Peyer's patch (tissue), 4 donors: ENCODE results near the gene PRXL2B. TPM values are rescaled to one million over a fixed set of nuclear protein-coding genes. Genes with fewer than 3 reads are reported as not detected.

Experiments used
- DNase-seq, 3 donors: peaks; one replicate each; pipeline ENCODE4 v3.0.0-alpha.2; 2017 to 2019
- H3K27ac ChIP-seq, 4 donors: fragments of 200-600 bp; sonication (generic); one replicate each; pipeline ENCODE4 v1.5.1; 2016 to 2019
- H3K27me3 ChIP-seq, 2 donors: fragments of 200-600 bp; sonication (generic); one replicate each; pipeline ENCODE4 v1.5.1; 2019
- H3K36me3 ChIP-seq, 3 donors: fragments of 200-600 bp; sonication (generic); one replicate each; pipeline ENCODE4 v1.5.1; 2016 to 2019
- H3K4me1 ChIP-seq, 4 donors: fragments of 200-600 bp; sonication (generic); one replicate each; pipeline ENCODE4 v1.5.1; 2016 to 2019
- H3K4me3 ChIP-seq, 4 donors: fragments of 200-600 bp; sonication (generic); 1 replicate in 3 of 4; 2 replicates in 1 of 4; pipeline ENCODE4 v1.5.1; 2016 to 2019; ENCODE audit warnings: mild to moderate bottlenecking in 1 of 4
- H3K9me3 ChIP-seq, 4 donors: fragments of 200-600 bp; sonication (generic); one replicate each; pipeline ENCODE4 v1.5.1; 2016 to 2019; ENCODE audit warnings: mild to moderate bottlenecking in 1 of 4
- POLR2A ChIP-seq, 2 donors: fragments of 450-650 bp; IDR thresholded peaks; one replicate each; pipeline ENCODE4 v1.5.1; 2017; ENCODE audit warnings: antibody characterized with exemption in 2 of 2, mild to moderate bottlenecking in 2 of 2, moderate library complexity in 2 of 2
- total RNA-seq, 4 donors: library from RNA; depleted of rRNA; stranded (reverse); fragments of >200 nt; gene quantifications; one replicate each; pipeline ENCODE4 v1.1.0, GENCODE V29; 2016
- TF ChIP-seq, protein P1 (sequence below), 6 experiments: fragments of 450-650 bp in 4 of 6; fragments of 200-600 bp in 2 of 6; sonication (generic) in 1 of 6; IDR thresholded peaks; one replicate each; pipeline ENCODE4 v1.5.1; 2017 to 2019; ENCODE audit warnings: antibody characterized with exemption in 6 of 6, mild to moderate bottlenecking in 3 of 6, moderate library complexity in 1 of 6

The PRXL2B gene
- total RNA-seq, 4 donors from 2014 or later: 41.3 to 79.5 (median 59.0) TPM

- Histone ChIP-seq H3K4me3 (no peak overlapping the region), H3K36me3 (no peaks in the 10 kb centered on the region), H3K27ac (no peak overlapping the region), H3K27me3 (no peaks in the 10 kb centered on the region), H3K9me3 (peaks cover 0 to 12% (median 5%) of the 10 kb centered on the region in 4 donors), H3K4me1 (peaks cover 0 to 11% (median 0%) of the 10 kb centered on the region in 4 donors)
- TF ChIP-seq, protein P1, sequence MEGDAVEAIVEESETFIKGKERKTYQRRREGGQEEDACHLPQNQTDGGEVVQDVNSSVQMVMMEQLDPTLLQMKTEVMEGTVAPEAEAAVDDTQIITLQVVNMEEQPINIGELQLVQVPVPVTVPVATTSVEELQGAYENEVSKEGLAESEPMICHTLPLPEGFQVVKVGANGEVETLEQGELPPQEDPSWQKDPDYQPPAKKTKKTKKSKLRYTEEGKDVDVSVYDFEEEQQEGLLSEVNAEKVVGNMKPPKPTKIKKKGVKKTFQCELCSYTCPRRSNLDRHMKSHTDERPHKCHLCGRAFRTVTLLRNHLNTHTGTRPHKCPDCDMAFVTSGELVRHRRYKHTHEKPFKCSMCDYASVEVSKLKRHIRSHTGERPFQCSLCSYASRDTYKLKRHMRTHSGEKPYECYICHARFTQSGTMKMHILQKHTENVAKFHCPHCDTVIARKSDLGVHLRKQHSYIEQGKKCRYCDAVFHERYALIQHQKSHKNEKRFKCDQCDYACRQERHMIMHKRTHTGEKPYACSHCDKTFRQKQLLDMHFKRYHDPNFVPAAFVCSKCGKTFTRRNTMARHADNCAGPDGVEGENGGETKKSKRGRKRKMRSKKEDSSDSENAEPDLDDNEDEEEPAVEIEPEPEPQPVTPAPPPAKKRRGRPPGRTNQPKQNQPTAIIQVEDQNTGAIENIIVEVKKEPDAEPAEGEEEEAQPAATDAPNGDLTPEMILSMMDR (IDR thresholded peaks at IDR 0.05): no peak
- TF ChIP-seq POLR2A (IDR thresholded peaks at IDR 0.05): no peak
- DNase-seq: peak in 2 of 3 donors; percentile 44 to 48
Measured at GRCh38 chr1:2610036-2610959, 23.7 kb downstream of the PRXL2B start.

- peak overlapping the region in 2 of 4 donors; percentile 15 to 31 for H3K4me3 ChIP-seq
- TF ChIP-seq, protein P1 (IDR thresholded peaks at IDR 0.05): no peak
- no peak for TF ChIP-seq POLR2A (IDR thresholded peaks at IDR 0.05)
- DNase-seq: peak in 2 of 3 donors; percentile 84 to 86
Measured at GRCh38 chr1:2611031-2611501, 24.5 kb downstream of the PRXL2B start.

DNA sequence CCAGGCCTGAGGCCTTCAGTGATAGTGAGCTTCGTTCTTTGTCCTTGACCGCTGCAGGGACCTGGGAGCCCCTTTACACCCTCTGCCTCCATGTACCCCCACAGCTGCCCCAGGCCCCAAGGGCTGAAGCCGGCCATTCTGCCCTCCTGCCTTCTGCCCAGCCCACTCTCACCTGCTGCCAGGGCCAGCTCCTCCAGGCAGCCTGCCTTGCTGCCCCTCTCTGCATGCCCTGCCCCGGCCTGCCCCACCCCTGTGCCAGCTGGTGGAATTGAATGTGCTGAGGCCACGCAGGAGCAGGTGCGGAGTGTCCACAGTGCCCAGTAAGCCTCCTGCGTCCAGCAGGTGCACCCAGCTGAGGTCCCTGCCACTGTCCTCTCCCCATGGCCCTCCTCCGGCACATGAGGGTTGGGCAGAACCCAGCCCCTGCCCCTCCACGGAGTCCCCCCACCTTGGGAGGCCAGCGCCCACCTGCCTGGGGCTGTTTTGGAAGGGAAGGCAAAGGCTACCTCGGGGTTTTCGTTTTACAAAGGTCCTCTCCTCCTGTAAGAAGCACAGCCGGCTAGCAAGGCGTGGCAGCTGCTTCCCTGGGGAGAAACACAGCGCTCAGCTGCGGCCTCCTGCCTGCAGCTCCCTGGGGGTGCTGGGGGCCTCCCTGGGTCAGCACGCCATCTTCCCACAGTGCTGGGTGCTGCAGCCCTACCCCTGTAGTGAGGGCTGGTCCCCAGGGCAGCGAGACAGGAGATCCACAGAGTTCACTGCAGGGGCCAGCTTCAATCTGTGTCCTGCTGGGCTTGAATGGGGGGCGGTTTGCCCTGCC is 25.3 kb downstream of the PRXL2B start:
- peak in 1 of 3 donors; percentile 44 for DNase-seq
- H3K4me3 ChIP-seq: peak overlapping the region in 1 of 4 donors; percentile 15
- peaks cover 0 to 12% (median 5%) of the 10 kb centered on the region in 4 donors for H3K9me3 ChIP-seq
- H3K27me3 ChIP-seq: no peaks in the 10 kb centered on the region
- TF ChIP-seq, protein P1 (IDR thresholded peaks at IDR 0.05): no peak
- TF ChIP-seq POLR2A (IDR thresholded peaks at IDR 0.05): no peak
- peaks cover 0 to 11% (median 0%) of the 10 kb centered on the region in 4 donors for H3K4me1 ChIP-seq
- no peak overlapping the region for H3K27ac ChIP-seq
- no peaks in the 10 kb centered on the region for H3K36me3 ChIP-seq

More at GRCh38 chr1:2611031-2611501, 24.5 kb downstream of the PRXL2B start:
- no peak overlapping the region for H3K27ac ChIP-seq
- peaks cover 0 to 12% (median 5%) of the 10 kb centered on the region in 4 donors for H3K9me3 ChIP-seq
- H3K36me3 ChIP-seq: no peaks in the 10 kb centered on the region
- peaks cover 0 to 11% (median 0%) of the 10 kb centered on the region in 4 donors for H3K4me1 ChIP-seq
- no peaks in the 10 kb centered on the region for H3K27me3 ChIP-seq

DNA sequence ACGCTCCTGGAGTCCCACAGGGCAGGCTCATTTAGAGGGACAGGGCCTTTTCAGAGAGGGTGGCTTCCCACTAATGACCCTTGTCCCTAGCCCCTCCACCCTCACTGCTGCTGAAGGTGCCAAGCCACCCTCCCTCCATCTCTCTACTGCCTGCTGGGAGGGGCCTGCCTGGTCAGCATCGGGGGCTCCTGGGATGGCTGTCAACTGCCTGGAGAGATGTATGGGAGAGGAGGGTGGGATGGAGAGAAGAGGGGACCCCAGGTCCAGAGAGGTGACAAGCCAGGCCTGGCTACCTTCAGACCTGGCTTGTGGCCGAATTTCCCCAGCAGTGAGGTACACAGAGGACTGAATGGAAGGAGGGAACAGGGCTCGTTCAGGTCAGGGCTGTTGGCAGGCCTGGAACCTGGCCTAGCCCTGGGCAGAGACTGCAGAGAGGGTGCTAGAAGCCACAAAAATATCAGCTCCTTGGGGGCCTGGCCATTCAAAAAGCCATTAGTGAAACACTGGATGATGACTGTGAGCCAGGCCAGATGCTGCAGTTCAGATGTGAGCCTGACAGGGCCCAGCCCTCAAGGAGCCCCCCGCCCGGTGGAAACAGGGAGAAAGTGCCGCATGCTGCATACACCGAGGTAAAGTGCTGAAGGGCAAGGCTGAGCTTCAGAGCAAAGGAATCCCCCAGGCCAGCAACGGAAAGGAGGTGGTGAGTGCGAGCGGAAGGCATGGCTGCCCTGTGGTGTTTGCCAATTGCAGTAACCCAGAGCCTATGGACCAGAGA is 26.2 kb downstream of the PRXL2B start:
- H3K4me1 ChIP-seq: peaks cover 0 to 11% (median 0%) of the 10 kb centered on the region in 4 donors
- no peak overlapping the region for H3K27ac ChIP-seq
- TF ChIP-seq, protein P1 (IDR thresholded peaks at IDR 0.05): no peak
- TF ChIP-seq POLR2A (IDR thresholded peaks at IDR 0.05): no peak
- H3K9me3 ChIP-seq: peaks cover 0 to 12% (median 5%) of the 10 kb centered on the region in 4 donors
- DNase-seq: peak in 1 of 3 donors; percentile 39
- no peak overlapping the region for H3K4me3 ChIP-seq
- no peaks in the 10 kb centered on the region for H3K36me3 ChIP-seq
- no peaks in the 10 kb centered on the region for H3K27me3 ChIP-seq

DNA sequence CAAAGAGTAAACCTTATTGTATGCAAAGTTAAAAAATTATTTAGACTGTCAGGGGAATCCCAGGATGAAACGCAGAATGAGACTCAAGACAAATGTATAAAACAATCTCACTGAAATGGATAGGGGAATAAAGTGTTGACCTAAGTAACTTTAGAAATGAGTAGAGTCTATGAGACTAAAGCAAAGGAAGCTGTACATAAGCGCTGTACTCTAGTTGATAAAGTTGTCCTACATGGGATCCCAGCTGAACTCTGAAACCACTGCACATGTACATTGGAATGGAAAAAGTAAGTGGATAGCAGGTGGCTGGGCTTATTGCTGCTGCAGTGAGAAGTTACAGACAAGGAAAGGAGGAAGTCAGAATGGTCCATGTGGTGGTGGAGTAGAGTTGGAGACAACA is 27.6 kb downstream of the PRXL2B start:
- Histone ChIP-seq H3K27ac (no peak overlapping the region), H3K36me3 (no peaks in the 10 kb centered on the region), H3K4me1 (peaks cover 0 to 11% (median 0%) of the 10 kb centered on the region in 4 donors), H3K27me3 (no peaks in the 10 kb centered on the region), H3K4me3 (no peak overlapping the region), H3K9me3 (peaks cover 0 to 12% (median 5%) of the 10 kb centered on the region in 4 donors)
- TF ChIP-seq, protein P1 (IDR thresholded peaks at IDR 0.05): no peak
- TF ChIP-seq POLR2A (IDR thresholded peaks at IDR 0.05): no peak
- DNase-seq: no peak
